GM23338 (cell line): ENCODE data around the gene FBXL2. TPM values are rescaled to one million over a fixed set of nuclear protein-coding genes. Genes with fewer than 3 reads are reported as not detected.

Experiments
- ATAC-seq: fragments of 200-7000 bp; cut with Tn5 transposase; 3 replicates; pipeline ENCODE4 v1.9.1; 2020
- DNase-seq: peaks from one replicate; pipeline ENCODE4 v3.0.0-alpha.2; 2015; ENCODE audit warnings: low spot score
- H2AFZ ChIP-seq: fragments of 200-600 bp; sonication (generic); 2 replicates; pipeline ENCODE4 v1.8.0; 2016; ENCODE audit warnings: antibody characterized with exemption, mild to moderate bottlenecking, moderate library complexity
- H3F3A ChIP-seq: fragments of 200-600 bp; sonication (generic); replicated peaks from 2 replicates; pipeline ENCODE4 v1.8.0; 2017; ENCODE audit warnings: antibody characterized with exemption, mixed run types, low read depth
- H3K27ac ChIP-seq: fragments of 200-600 bp; sonication (generic); 2 replicates; pipeline ENCODE4 v1.6.1; 2016; ENCODE audit warnings: low read depth
- H3K27me3 ChIP-seq: fragments of 200-600 bp; sonication (generic); 2 replicates; pipeline ENCODE4 v1.8.0; 2016; ENCODE audit warnings: mild to moderate bottlenecking, mixed run types, moderate library complexity; ENCODE audit not compliant: insufficient read depth
- H3K36me3 ChIP-seq: fragments of 200-600 bp; sonication (generic); 2 replicates; pipeline ENCODE4 v1.8.0; 2016; ENCODE audit warnings: mild to moderate bottlenecking; ENCODE audit not compliant: insufficient read depth
- H3K4me1 ChIP-seq: fragments of 200-600 bp; sonication (generic); 2 replicates; pipeline ENCODE4 v1.8.0; 2016; ENCODE audit warnings: mild to moderate bottlenecking, moderate library complexity; ENCODE audit not compliant: insufficient read depth
- H3K4me2 ChIP-seq: fragments of 200-600 bp; sonication (generic); 2 replicates; pipeline ENCODE4 v1.7.1; 2017; ENCODE audit warnings: mixed run types
- H3K4me3 ChIP-seq: fragments of 200-600 bp; sonication (generic); 2 replicates; pipeline ENCODE4 v1.6.1; 2016; ENCODE audit warnings: mixed run types
- H3K79me2 ChIP-seq: fragments of 200-600 bp; sonication (generic); replicated peaks from 2 replicates; pipeline ENCODE4 v1.8.0; 2017; ENCODE audit warnings: mild to moderate bottlenecking; ENCODE audit not compliant: insufficient read depth
- H3K9me2 ChIP-seq: fragments of 200-600 bp; sonication (generic); 2 replicates; pipeline ENCODE4 v1.8.0; 2017; ENCODE audit not compliant: insufficient read depth
- H4K20me1 ChIP-seq: fragments of 200-600 bp; sonication (generic); replicated peaks from 2 replicates; pipeline ENCODE4 v1.8.0; 2017; ENCODE audit warnings: mild to moderate bottlenecking; ENCODE audit not compliant: insufficient read depth
- H3K27ac Mint-ChIP-seq: 2 replicates; pipeline ENCODE4 v1.8.0; 2020; ENCODE audit warnings: inconsistent platforms, mild to moderate bottlenecking, moderate library complexity, mixed read lengths
- H3K27me3 Mint-ChIP-seq: 3 replicates; pipeline ENCODE4 v1.8.0; 2022; ENCODE audit warnings: low read depth, mild to moderate bottlenecking, moderate library complexity, mixed read lengths, inconsistent platforms; ENCODE audit not compliant: insufficient read depth, poor library complexity
- H3K36me3 Mint-ChIP-seq: 3 replicates; pipeline ENCODE4 v1.8.0; 2021; ENCODE audit warnings: low read depth, mild to moderate bottlenecking, inconsistent platforms, moderate library complexity, mixed read lengths
- H3K4me1 Mint-ChIP-seq: 3 replicates; pipeline ENCODE4 v1.8.0; 2020; ENCODE audit warnings: mild to moderate bottlenecking, inconsistent platforms, mixed read lengths
- H3K4me3 Mint-ChIP-seq: 3 replicates; pipeline ENCODE4 v1.8.0; 2021; ENCODE audit warnings: moderate library complexity, mild to moderate bottlenecking, inconsistent platforms, mixed read lengths
- H3K9me3 Mint-ChIP-seq: 3 replicates; pipeline ENCODE4 v1.8.0; 2020; ENCODE audit warnings: moderate library complexity, mild to moderate bottlenecking, inconsistent platforms, mixed read lengths
- CREB1 ChIP-seq: fragments of 250-450 bp; sonication (Bioruptor Pico); IDR thresholded peaks from 2 replicates; pipeline ENCODE4 v1.5.0; 2020; ENCODE audit warnings: low read depth, mild to moderate bottlenecking, moderate library complexity
- CTCF ChIP-seq, 2 experiments: fragments of 200-600 bp in 1 of 2; sonication (generic) in 1 of 2; conservative IDR thresholded peaks; 2 replicates each; pipeline versions ENCODE4 v1.5.1 to v1.6.1; 2016 to 2017; ENCODE audit warnings: antibody characterized with exemption in 2 of 2, low read depth in 2 of 2, mild to moderate bottlenecking in 2 of 2, moderate library complexity in 1 of 2
- EZH2 ChIP-seq: fragments of 200-600 bp; sonication (generic); IDR thresholded peaks from one replicate; pipeline ENCODE4 v1.8.0; 2017; ENCODE audit warnings: antibody characterized with exemption, mild to moderate bottlenecking, low read depth; ENCODE audit not compliant: unreplicated experiment
- EZH2phosphoT487 ChIP-seq: fragments of 200-600 bp; sonication (generic); IDR thresholded peaks from one replicate; pipeline ENCODE4 v1.8.1; 2018; ENCODE audit warnings: antibody characterized with exemption; ENCODE audit not compliant: unreplicated experiment
- JUNB ChIP-seq: IDR thresholded peaks from one replicate; pipeline ENCODE4 v1.6.1; 2016; ENCODE audit warnings: antibody characterized with exemption; ENCODE audit not compliant: unreplicated experiment
- NANOG ChIP-seq: IDR thresholded peaks from 2 replicates; pipeline ENCODE4 v1.6.1; 2016; ENCODE audit warnings: antibody characterized with exemption, borderline replicate concordance
- POLR2AphosphoS5 ChIP-seq: IDR thresholded peaks from 2 replicates; pipeline ENCODE4 v1.6.1; 2016; ENCODE audit warnings: antibody characterized with exemption, low read depth
- STAT1 ChIP-seq: IDR thresholded peaks from one replicate; pipeline ENCODE4 v1.6.1; 2016; ENCODE audit warnings: antibody characterized with exemption; ENCODE audit not compliant: unreplicated experiment
- ZNF114 ChIP-seq: fragments of 250-450 bp; sonication (Bioruptor Pico); IDR thresholded peaks from 2 replicates; pipeline ENCODE4 v1.5.0; 2020; ENCODE audit warnings: mild to moderate bottlenecking, moderate library complexity
- ZNF331 ChIP-seq: fragments of 250-450 bp; sonication (Bioruptor Pico); IDR thresholded peaks from 2 replicates; pipeline ENCODE4 v1.5.0; 2020; ENCODE audit warnings: low read depth, mild to moderate bottlenecking, moderate library complexity
- polyA plus RNA-seq: library from polyadenylated mRNA; unstranded; fragments of >200 nt; fragmentation: Nextera tagmentation; extraction: Ambion mirVana; gene quantifications from 2 replicates; pipeline ENCODE4 v1.2.1, GENCODE V29; 2016
- total RNA-seq: library from RNA; depleted of rRNA; stranded (reverse); fragments of >200 nt; shearing (Covaris generic); gene quantifications from 2 replicates; pipeline ENCODE4 v1.2.3, GENCODE V29; 2014
- TF ChIP-seq, protein P1 (sequence below): IDR thresholded peaks from 2 replicates; pipeline ENCODE4 v1.6.1; 2016; ENCODE audit warnings: antibody characterized with exemption
- TF ChIP-seq, protein P2 (sequence below): IDR thresholded peaks from one replicate; pipeline ENCODE4 v1.6.1; 2018; ENCODE audit warnings: antibody characterized with exemption; ENCODE audit not compliant: unreplicated experiment

Gene FBXL2
- total and polyA plus RNA-seq, 2 experiments from 2014 or later = 2.8 to 5.7 TPM

DNA sequence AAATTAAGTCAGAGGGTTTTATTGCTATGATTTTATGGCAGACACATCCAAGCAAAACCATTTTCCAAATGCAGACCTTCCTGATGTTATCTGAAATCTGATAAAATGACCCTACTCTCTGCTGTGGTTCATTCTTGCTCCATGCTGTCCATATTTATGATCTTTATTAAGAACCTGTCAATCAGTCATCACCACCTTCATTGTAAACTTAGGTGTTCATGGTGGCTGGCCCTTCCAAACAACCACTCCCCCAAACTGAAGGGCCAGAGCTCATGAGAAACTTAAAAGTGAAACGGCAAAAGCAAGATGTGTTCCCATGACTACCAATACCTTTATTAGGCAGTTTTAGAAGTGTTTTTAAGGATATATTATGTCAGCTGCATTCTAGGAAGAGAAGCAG is 109.4 kb downstream of the FBXL2 start:
- H3K79me2 ChIP-seq = no peaks in the 10 kb centered on the region
- H4K20me1 ChIP-seq = peaks cover 3% of the 10 kb centered on the region; the same call in 1 of the 2 replicates
- no peak overlapping the region for H3K27ac ChIP-seq
- H3K9me2 ChIP-seq = 0 out of 2 replicates have a peak, but pooled peaks cover 3% of the 10 kb centered on the region
- no peaks in the 10 kb centered on the region for H3K27me3 ChIP-seq
- Mint-ChIP-seq H3K9me3 (no peaks in the 10 kb centered on the region; the same call in 2 of the 3 replicates), H3K36me3 (peaks cover 41% of the 10 kb centered on the region), H3K4me3 (no peak overlapping the region), H3K27ac (no peak overlapping the region), H3K4me1 (no peaks in the 10 kb centered on the region), H3K27me3 (peaks cover 3% of the 10 kb centered on the region)
- H3K4me2 ChIP-seq = no peak overlapping the region
- peaks cover 23% of the 10 kb centered on the region; the same call in 1 of the 2 replicates for H3K36me3 ChIP-seq
- no peaks in the 10 kb centered on the region for H3K4me1 ChIP-seq
- DNase-seq = no peak
- H3F3A ChIP-seq = no peaks in the 10 kb centered on the region
- TF ChIP-seq JUNB = no peak
- TF ChIP-seq, protein P1, sequence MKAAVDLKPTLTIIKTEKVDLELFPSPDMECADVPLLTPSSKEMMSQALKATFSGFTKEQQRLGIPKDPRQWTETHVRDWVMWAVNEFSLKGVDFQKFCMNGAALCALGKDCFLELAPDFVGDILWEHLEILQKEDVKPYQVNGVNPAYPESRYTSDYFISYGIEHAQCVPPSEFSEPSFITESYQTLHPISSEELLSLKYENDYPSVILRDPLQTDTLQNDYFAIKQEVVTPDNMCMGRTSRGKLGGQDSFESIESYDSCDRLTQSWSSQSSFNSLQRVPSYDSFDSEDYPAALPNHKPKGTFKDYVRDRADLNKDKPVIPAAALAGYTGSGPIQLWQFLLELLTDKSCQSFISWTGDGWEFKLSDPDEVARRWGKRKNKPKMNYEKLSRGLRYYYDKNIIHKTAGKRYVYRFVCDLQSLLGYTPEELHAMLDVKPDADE = no peak
- no peak for TF ChIP-seq EZH2phosphoT487
- TF ChIP-seq NANOG = no peak
- TF ChIP-seq, protein P2, sequence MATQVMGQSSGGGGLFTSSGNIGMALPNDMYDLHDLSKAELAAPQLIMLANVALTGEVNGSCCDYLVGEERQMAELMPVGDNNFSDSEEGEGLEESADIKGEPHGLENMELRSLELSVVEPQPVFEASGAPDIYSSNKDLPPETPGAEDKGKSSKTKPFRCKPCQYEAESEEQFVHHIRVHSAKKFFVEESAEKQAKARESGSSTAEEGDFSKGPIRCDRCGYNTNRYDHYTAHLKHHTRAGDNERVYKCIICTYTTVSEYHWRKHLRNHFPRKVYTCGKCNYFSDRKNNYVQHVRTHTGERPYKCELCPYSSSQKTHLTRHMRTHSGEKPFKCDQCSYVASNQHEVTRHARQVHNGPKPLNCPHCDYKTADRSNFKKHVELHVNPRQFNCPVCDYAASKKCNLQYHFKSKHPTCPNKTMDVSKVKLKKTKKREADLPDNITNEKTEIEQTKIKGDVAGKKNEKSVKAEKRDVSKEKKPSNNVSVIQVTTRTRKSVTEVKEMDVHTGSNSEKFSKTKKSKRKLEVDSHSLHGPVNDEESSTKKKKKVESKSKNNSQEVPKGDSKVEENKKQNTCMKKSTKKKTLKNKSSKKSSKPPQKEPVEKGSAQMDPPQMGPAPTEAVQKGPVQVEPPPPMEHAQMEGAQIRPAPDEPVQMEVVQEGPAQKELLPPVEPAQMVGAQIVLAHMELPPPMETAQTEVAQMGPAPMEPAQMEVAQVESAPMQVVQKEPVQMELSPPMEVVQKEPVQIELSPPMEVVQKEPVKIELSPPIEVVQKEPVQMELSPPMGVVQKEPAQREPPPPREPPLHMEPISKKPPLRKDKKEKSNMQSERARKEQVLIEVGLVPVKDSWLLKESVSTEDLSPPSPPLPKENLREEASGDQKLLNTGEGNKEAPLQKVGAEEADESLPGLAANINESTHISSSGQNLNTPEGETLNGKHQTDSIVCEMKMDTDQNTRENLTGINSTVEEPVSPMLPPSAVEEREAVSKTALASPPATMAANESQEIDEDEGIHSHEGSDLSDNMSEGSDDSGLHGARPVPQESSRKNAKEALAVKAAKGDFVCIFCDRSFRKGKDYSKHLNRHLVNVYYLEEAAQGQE = no peak
- no peak for TF ChIP-seq CTCF (conservative IDR thresholded peaks at IDR 0.05; ENCODE audit: low read depth in 2 of 2)
- no peak for TF ChIP-seq POLR2AphosphoS5
- TF ChIP-seq ZNF331 = no peak
- TF ChIP-seq ZNF114 (CRISPR knock-in tag) = no peak
- TF ChIP-seq EZH2 = no peak
- TF ChIP-seq STAT1 = no peak
- no peak for TF ChIP-seq CREB1 (CRISPR knock-in tag)
- ATAC-seq = no peak
- no peak overlapping the region for H3K4me3 ChIP-seq
- H2AFZ ChIP-seq = no peak overlapping the region
